Measurements from ENCODE around the gene TFAP2C.

- TF ChIP-seq POLR2AphosphoS5 (IDR thresholded peaks at IDR 0.05; ENCODE audit: low read depth) (no peak), CTCF (IDR thresholded peaks at IDR 0.05; ENCODE audit: insufficient read depth, low read length) (no peak), REST (IDR thresholded peaks at IDR 0.05; ENCODE audit: insufficient replicate concordance, low read depth) (no peak), GABPA (IDR thresholded peaks at IDR 0.05; ENCODE audit: low read depth) (no peak)
These were observed 38.2 kb upstream of the TFAP2C start for GRCh38 chr20:56590888-56591287.
